GM21619 (cell line): ENCODE results near the gene BIRC5.

Source experiments
- ATAC-seq: cut with Tn5 transposase; IDR thresholded peaks from one replicate; pipeline ENCODE4 v1.9.1; 2021; ENCODE audit not compliant: unreplicated experiment

BIRC5 gene

DNA sequence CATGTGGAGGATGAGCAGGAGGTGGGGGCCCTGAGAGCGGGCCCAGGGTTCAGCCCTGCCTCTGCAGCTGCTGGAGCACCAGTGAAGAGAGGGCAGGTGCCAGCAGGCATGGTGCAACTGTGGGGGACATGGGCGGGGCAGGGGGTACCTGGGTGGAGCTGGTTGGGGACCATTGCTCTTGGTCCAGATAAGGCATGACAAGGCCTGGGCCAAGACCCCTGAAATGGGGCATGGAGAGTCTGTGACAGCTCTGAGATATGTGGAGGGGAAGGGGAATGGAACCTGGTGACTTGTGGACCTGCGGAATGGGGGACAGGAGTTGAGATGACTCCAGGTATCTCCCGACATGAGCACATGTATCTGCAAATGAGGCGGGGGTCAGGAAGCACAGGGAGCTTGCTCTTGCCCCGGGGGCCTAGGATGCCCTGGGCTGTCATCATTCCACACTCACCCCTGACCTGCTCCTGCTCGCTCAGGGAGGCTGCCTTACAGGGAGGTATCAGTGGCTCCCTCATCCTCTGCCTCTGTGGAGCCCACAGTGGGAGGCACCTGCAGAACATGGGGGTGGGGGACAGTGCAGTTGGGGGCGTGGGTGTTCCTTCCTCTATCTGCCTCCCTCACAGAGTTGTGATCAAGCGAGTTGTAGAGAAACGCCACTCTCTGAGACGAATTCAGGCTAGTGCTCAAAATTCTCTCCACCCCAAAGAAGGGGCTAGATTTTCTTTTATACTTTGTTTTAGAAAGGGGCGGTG is 57.5 kb downstream of the BIRC5 start:
- ATAC-seq, result no peak

- no peak for ATAC-seq
Measured at GRCh38 chr17:78272181-78272913, 58.3 kb downstream of the BIRC5 start.

GRCh38 chr17:78272914-78273258 is 58.8 kb downstream of the BIRC5 start:
- ATAC-seq, result no peak

- ATAC-seq, result no peak
Measured at GRCh38 chr17:78273813-78274212, 59.8 kb downstream of the BIRC5 start.
